Caco-2 (cell line): ENCODE data around the gene PI4KA. TPM values are rescaled to one million over a fixed set of nuclear protein-coding genes. Genes with fewer than 3 reads are reported as not detected.

Experiments
- BruUV-seq: library from RNA; stranded (reverse); fragments of 400-500 nt; replicated peaks from 2 replicates; lab custom pipeline; 2021; lab: Mats Ljungman, UMichigan
- CTCF ChIA-PET: fragments of 300-600 bp; sonication (Branson Sonifier 250); formaldehyde crosslinking; loops from one replicate; lab custom pipeline; 2022; ENCODE audit warnings: antibody characterized with exemption; lab: Charles Lee
- POLR2A ChIA-PET: fragments of 300-600 bp; sonication (Branson Sonifier 250); formaldehyde crosslinking; loops from one replicate; lab custom pipeline; 2022; ENCODE audit warnings: antibody characterized with exemption; lab: Charles Lee
- DNase-seq, 2 experiments: peaks; one replicate each; pipeline versions ENCODE4 v3.0.0 to v3.0.0-alpha.2; 2020 to 2022
- H3K27me3 ChIP-seq: replicated peaks from 2 replicates; pipeline ENCODE4 v1.6.0; 2011; ENCODE audit warnings: low read length; ENCODE audit not compliant: control insufficient read depth, insufficient read depth
- H3K36me3 ChIP-seq: 2 replicates; pipeline ENCODE4 v1.5.1; 2011; ENCODE audit warnings: low read length; ENCODE audit not compliant: control insufficient read depth, insufficient read depth
- H3K4me1 ChIP-seq: fragments of 250-450 bp; sonication (Bioruptor Pico); 2 replicates; pipeline ENCODE4 v1.5.1; 2020; ENCODE audit warnings: mild to moderate bottlenecking
- H3K4me3 ChIP-seq: 2 replicates; pipeline ENCODE4 v1.5.1; 2011; ENCODE audit warnings: low read depth, mild to moderate bottlenecking, control low read depth, low read length
- H3K9me3 ChIP-seq: fragments of 250-450 bp; sonication (Bioruptor Pico); 2 replicates; pipeline ENCODE4 v1.5.1; 2020; ENCODE audit warnings: mild to moderate bottlenecking, moderate library complexity
- H3K27ac Mint-ChIP-seq: one replicate; pipeline ENCODE4 v1.8.0; 2022; ENCODE audit warnings: mixed read lengths; ENCODE audit not compliant: unreplicated experiment
- H3K27me3 Mint-ChIP-seq: one replicate; pipeline ENCODE4 v1.8.0; 2022; ENCODE audit warnings: mixed read lengths; ENCODE audit not compliant: insufficient read depth, unreplicated experiment
- H3K36me3 Mint-ChIP-seq: one replicate; pipeline ENCODE4 v1.8.0; 2022; ENCODE audit warnings: mild to moderate bottlenecking, mixed read lengths; ENCODE audit not compliant: insufficient read depth, unreplicated experiment
- H3K4me1 Mint-ChIP-seq: one replicate; pipeline ENCODE4 v1.8.0; 2022; ENCODE audit warnings: low read depth, mixed read lengths; ENCODE audit not compliant: unreplicated experiment
- H3K4me3 Mint-ChIP-seq: one replicate; pipeline ENCODE4 v1.8.0; 2022; ENCODE audit warnings: mild to moderate bottlenecking, moderate library complexity, mixed read lengths; ENCODE audit not compliant: unreplicated experiment
- H3K9me3 Mint-ChIP-seq: one replicate; pipeline ENCODE4 v1.8.0; 2022; ENCODE audit warnings: mixed read lengths; ENCODE audit not compliant: unreplicated experiment
- CTCF ChIP-seq, 2 experiments: fragments of 200-600 bp in 1 of 2; IDR thresholded peaks; 1 replicate in 1 of 2; 2 replicates in 1 of 2; pipeline versions ENCODE4 v1.5.1 to v1.8.0; 2011 to 2022; ENCODE audit warnings: antibody characterized with exemption in 1 of 2, control low read depth in 1 of 2, inconsistent platforms in 1 of 2, low read depth in 1 of 2, low read length in 1 of 2, mild to moderate bottlenecking in 1 of 2, moderate library complexity in 1 of 2; ENCODE audit not compliant: insufficient read depth in 1 of 2, severe bottlenecking in 1 of 2, unreplicated experiment in 1 of 2
- intact Hi-C: fragments of 100-400 bp; cut with micrococcal nuclease; formaldehyde crosslinking; loops from one replicate; pipeline ENCODE4 v1.10.0; 2022; ENCODE audit not compliant: unreplicated experiment
- total RNA-seq: library from RNA; stranded (reverse); gene quantifications from 2 replicates; pipeline ENCODE4 v1.2.3, GENCODE V29; 2022

PI4KA gene
- total RNA-seq, 1 experiment from 2014 or later, result 66.9 TPM

GRCh38 chr22:20805972-20806471 is 52.6 kb downstream of the PI4KA start:
- no TSS peak for BruUV-seq
- CTCF ChIA-PET, result interaction anchor here (1.5 kb wide), 1 partner anchor 80 kb away, joined by 5 read pairs; no protein-coding TSS in a partner anchor
- DNase-seq, result no peak
- POLR2A ChIA-PET, result no interaction called here
- Histone ChIP-seq H3K4me3 (no peak overlapping the region), H3K36me3 (peaks cover 2% of the 10 kb centered on the region; the same call in 1 of the 2 replicates), H3K4me1 (no peaks in the 10 kb centered on the region), H3K9me3 (no peaks in the 10 kb centered on the region), H3K27me3 (no peaks in the 10 kb centered on the region)
- Mint-ChIP-seq H3K36me3 (peaks cover 49% of the 10 kb centered on the region), H3K9me3 (no peaks in the 10 kb centered on the region), H3K27me3 (no peaks in the 10 kb centered on the region), H3K27ac (peak overlapping the region; percentile 19), H3K4me3 (no peak overlapping the region), H3K4me1 (no peaks in the 10 kb centered on the region)
- intact Hi-C loops, result no loop called here
- TF ChIP-seq CTCF (IDR thresholded peaks at IDR 0.05; ENCODE audit: insufficient read depth in 1 of 2, low read depth in 1 of 2, low read length in 1 of 2, severe bottlenecking in 1 of 2, unreplicated experiment in 1 of 2), result no peak

GRCh38 chr22:20804650-20805049 is 54.0 kb downstream of the PI4KA start:
- intact Hi-C loops, result loop anchor here (1.0 to 5.0 kb wide), 2 partner anchors 48 to 81 kb away; no protein-coding TSS in a partner anchor
- Histone ChIP-seq H3K36me3 (peaks cover 2% of the 10 kb centered on the region; the same call in 1 of the 2 replicates), H3K27me3 (no peaks in the 10 kb centered on the region), H3K9me3 (no peaks in the 10 kb centered on the region), H3K4me3 (no peak overlapping the region), H3K4me1 (no peaks in the 10 kb centered on the region)
- peaks cover 49% of the 10 kb centered on the region for H3K36me3 Mint-ChIP-seq
- ChIA-PET CTCF (interaction anchor here (0.6 to 1.5 kb wide), 11 partner anchors 11 to 217 kb away, joined by 3 to 30 read pairs (median 5); partner anchors contain the start of gene LZTR1), POLR2A (no interaction called here)
- H3K27ac Mint-ChIP-seq, result peak overlapping the region; percentile 13
- BruUV-seq, result no TSS peak
- TF ChIP-seq CTCF (IDR thresholded peaks at IDR 0.05; ENCODE audit: insufficient read depth in 1 of 2, low read depth in 1 of 2, low read length in 1 of 2, severe bottlenecking in 1 of 2, unreplicated experiment in 1 of 2), result no peak
- no peak overlapping the region for H3K4me3 Mint-ChIP-seq
- no peak for DNase-seq
- no peaks in the 10 kb centered on the region for H3K4me1 Mint-ChIP-seq
- no peaks in the 10 kb centered on the region for H3K27me3 Mint-ChIP-seq
- H3K9me3 Mint-ChIP-seq, result no peaks in the 10 kb centered on the region

GRCh38 chr22:20803696-20804324 is 54.8 kb downstream of the PI4KA start:
- Mint-ChIP-seq H3K4me1 (no peaks in the 10 kb centered on the region), H3K36me3 (peaks cover 47% of the 10 kb centered on the region), H3K27ac (peak overlapping the region; percentile 13), H3K9me3 (no peaks in the 10 kb centered on the region), H3K4me3 (no peak overlapping the region), H3K27me3 (no peaks in the 10 kb centered on the region)
- no TSS peak for BruUV-seq
- no peaks in the 10 kb centered on the region for H3K27me3 ChIP-seq
- TF ChIP-seq CTCF (IDR thresholded peaks at IDR 0.05; ENCODE audit: insufficient read depth in 1 of 2, low read depth in 1 of 2, low read length in 1 of 2, severe bottlenecking in 1 of 2, unreplicated experiment in 1 of 2), result peak; percentile 54 to 77
- H3K9me3 ChIP-seq, result no peaks in the 10 kb centered on the region
- peak; percentile 53 to 71 for DNase-seq
- no peaks in the 10 kb centered on the region for H3K4me1 ChIP-seq
- H3K4me3 ChIP-seq, result no peak overlapping the region
- ChIA-PET CTCF (interaction anchor here (0.6 to 1.5 kb wide), 12 partner anchors 10 to 218 kb away, joined by 3 to 30 read pairs (median 5); partner anchors contain the start of gene LZTR1), POLR2A (no interaction called here)
- intact Hi-C loops, result loop anchor here (1.0 to 5.0 kb wide), 2 partner anchors 48 to 81 kb away; no protein-coding TSS in a partner anchor
- peaks cover under 1% of the 10 kb centered on the region; the same call in 1 of the 2 replicates for H3K36me3 ChIP-seq
